Activated T-cell treated with anti-CD3 and anti-CD28 coated beads, Interleukin-2, amount 50 U/mL, for 4 hours (primary cell): Measurements from ENCODE around the gene SOS2. TPM values are rescaled to one million over a fixed set of nuclear protein-coding genes. Genes with fewer than 3 reads are reported as not detected.
A peak's percentile ranks its signal among the peaks of the same experiment; 100 is the strongest.
"Not testable (repeated sequence)": the region's sequence is repeated elsewhere in the genome, so short reads cannot be mapped to it uniquely, and the experiment has no call there.

Source experiments
- ATAC-seq, 2 donors: fragments of 200-7000 bp; cut with Tn5 transposase; one replicate each; pipeline ENCODE4 v1.10.0; 2021
- DNase-seq: peaks from one replicate; pipeline ENCODE4 v3.0.0-alpha.2; 2020
- H3K27me3 Mint-ChIP-seq: one replicate; pipeline ENCODE4 v1.8.0; 2021; ENCODE audit warnings: low read depth, mixed read lengths
- H3K36me3 Mint-ChIP-seq: one replicate; pipeline ENCODE4 v1.8.0; 2022; ENCODE audit warnings: mixed read lengths; ENCODE audit not compliant: insufficient read depth
- H3K4me1 Mint-ChIP-seq: one replicate; pipeline ENCODE4 v1.8.0; 2021; ENCODE audit warnings: low read depth, mixed read lengths
- H3K4me3 Mint-ChIP-seq: one replicate; pipeline ENCODE4 v1.8.0; 2021; ENCODE audit warnings: mild to moderate bottlenecking, moderate library complexity, mixed read lengths
- H3K9me3 Mint-ChIP-seq: one replicate; pipeline ENCODE4 v1.8.0; 2021; ENCODE audit warnings: mixed read lengths
- total RNA-seq, 3 donors: library from RNA; stranded (reverse); gene quantifications; one replicate each; pipeline ENCODE4 v1.2.1, GENCODE V29; 2021

SOS2 gene
- total RNA-seq, 3 donors from 2014 or later, result 6.6 to 11.2 (median 8.3) TPM

- Mint-ChIP-seq H3K36me3 (peaks cover 8% of the 10 kb centered on the region), H3K9me3 (no peaks in the 10 kb centered on the region), H3K4me1 (peaks cover 76% of the 10 kb centered on the region), H3K27me3 (no peaks in the 10 kb centered on the region), H3K4me3 (no peak overlapping the region)
- ATAC-seq (no peak), DNase-seq (no peak)
Observed at GRCh38 chr14:50092006-50092555, 139.3 kb downstream of the SOS2 start.

DNA sequence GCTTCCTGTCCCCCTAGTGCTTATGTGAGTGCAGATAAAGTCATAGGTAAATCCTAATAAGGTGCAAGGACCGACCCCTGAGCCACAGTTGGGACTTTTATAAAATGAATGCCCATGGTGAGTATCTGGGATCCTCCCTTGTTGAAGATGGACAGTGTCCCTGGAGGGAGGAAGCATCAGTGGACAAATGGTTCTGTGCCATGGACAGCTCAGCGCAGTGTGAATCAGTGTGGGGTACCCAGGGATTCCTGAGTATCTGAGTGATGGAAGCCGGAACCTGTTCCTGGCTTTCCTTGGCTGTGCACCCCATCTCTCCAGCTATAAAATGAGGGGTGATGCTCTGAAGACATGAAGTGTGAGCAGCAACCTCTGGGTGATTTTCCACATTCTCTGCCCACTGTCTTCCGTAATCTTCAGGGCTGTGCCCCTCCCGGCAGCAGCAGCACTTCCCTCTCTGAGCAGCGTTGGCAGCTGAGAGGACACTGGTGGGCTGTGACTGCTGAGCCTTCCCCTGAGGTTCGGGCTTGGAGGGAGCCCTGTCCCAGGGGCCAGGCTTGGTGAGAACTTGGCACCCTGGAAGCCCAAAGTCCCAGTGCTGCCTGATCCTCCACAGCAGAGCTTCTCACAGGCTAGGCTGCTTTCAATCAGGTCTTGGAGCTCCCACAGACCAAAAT, 140.0 kb downstream of the SOS2 start:
- Mint-ChIP-seq H3K27me3 (no peaks in the 10 kb centered on the region), H3K36me3 (peaks cover 8% of the 10 kb centered on the region), H3K4me1 (peaks cover 74% of the 10 kb centered on the region), H3K4me3 (no peak overlapping the region), H3K9me3 (no peaks in the 10 kb centered on the region)
- DNase-seq (no peak), ATAC-seq (no peak)

- Mint-ChIP-seq H3K36me3 (peaks cover 5% of the 10 kb centered on the region), H3K4me3 (peak overlapping the region; percentile 7), H3K9me3 (no peaks in the 10 kb centered on the region), H3K27me3 (no peaks in the 10 kb centered on the region), H3K4me1 (peaks cover 79% of the 10 kb centered on the region)
- DNase-seq (peak; percentile 17), ATAC-seq (no peak)
Observed at GRCh38 chr14:50089208-50089607, 142.2 kb downstream of the SOS2 start.

- peak overlapping the region; percentile 7 for H3K4me3 Mint-ChIP-seq
- no peak for ATAC-seq
- peaks cover 5% of the 10 kb centered on the region for H3K36me3 Mint-ChIP-seq
- peaks cover 80% of the 10 kb centered on the region for H3K4me1 Mint-ChIP-seq
- no peaks in the 10 kb centered on the region for H3K27me3 Mint-ChIP-seq
- DNase-seq, result no peak
- no peaks in the 10 kb centered on the region for H3K9me3 Mint-ChIP-seq
Observed at GRCh38 chr14:50088731-50089130, 142.6 kb downstream of the SOS2 start.

- DNase-seq (no peak), ATAC-seq (no peak)
- H3K9me3 Mint-ChIP-seq, result no peaks in the 10 kb centered on the region
- peaks cover 4% of the 10 kb centered on the region for H3K36me3 Mint-ChIP-seq
- H3K4me1 Mint-ChIP-seq, result peaks cover 80% of the 10 kb centered on the region
- no peak overlapping the region for H3K4me3 Mint-ChIP-seq
- no peaks in the 10 kb centered on the region for H3K27me3 Mint-ChIP-seq
Observed at GRCh38 chr14:50088117-50088515, 143.3 kb downstream of the SOS2 start.

DNA sequence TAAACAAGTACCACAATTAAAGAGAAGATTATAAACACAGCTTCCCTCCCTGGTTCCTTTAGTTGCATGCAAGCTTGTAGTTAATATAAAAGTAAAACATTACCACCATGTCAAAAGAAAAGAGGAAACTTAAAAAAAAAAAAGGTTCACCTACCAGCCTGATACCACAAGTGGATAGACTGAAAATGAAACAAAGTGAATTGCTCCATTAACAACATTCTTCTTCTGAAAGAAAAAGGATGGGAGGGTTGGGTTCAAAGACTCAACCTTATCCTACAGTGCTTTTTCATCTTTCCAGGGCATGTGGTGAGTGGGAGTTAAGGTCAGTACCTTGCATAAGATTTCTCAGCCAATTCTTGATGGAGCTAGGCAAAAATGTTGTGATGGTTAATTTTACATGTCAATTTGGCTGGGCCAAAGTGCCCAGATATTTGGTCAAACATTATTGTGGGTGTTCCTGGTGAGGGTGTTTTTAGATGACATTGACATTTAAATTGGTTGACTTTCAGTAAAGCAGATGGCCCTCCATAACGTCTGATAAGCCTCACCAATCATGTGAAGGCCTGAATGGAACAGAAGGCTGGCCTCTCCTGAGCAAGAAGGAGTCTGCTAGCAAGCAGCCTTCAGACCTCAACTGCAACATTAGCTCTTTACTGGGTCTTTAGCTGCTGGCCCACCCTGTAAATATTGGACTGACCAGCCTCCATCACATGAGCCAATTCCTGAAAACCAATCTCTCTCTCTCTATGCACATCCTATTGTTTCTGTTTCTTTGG, 143.8 kb downstream of the SOS2 start:
- ATAC-seq (no peak), DNase-seq (no peak)

GRCh38 chr14:50086321-50086711, 145.1 kb downstream of the SOS2 start:
- peaks cover 3% of the 10 kb centered on the region for H3K36me3 Mint-ChIP-seq
- H3K27me3 Mint-ChIP-seq, result no peaks in the 10 kb centered on the region
- no peak for DNase-seq
- H3K4me1 Mint-ChIP-seq, result peaks cover 86% of the 10 kb centered on the region
- H3K4me3 Mint-ChIP-seq, result peak overlapping the region; percentile 35
- H3K9me3 Mint-ChIP-seq, result no peaks in the 10 kb centered on the region
- ATAC-seq, result no peak

More for the DNA sequence above, 143.8 kb downstream of the SOS2 start:
- peaks cover 81% of the 10 kb centered on the region for H3K4me1 Mint-ChIP-seq
- peak overlapping the region; percentile 59 for H3K4me3 Mint-ChIP-seq
- peaks cover 3% of the 10 kb centered on the region for H3K36me3 Mint-ChIP-seq
- H3K9me3 Mint-ChIP-seq, result no peaks in the 10 kb centered on the region
- H3K27me3 Mint-ChIP-seq, result no peaks in the 10 kb centered on the region

GRCh38 chr14:50085570-50086320, 145.6 kb downstream of the SOS2 start:
- Mint-ChIP-seq H3K9me3 (no peaks in the 10 kb centered on the region), H3K36me3 (no peaks in the 10 kb centered on the region), H3K4me3 (peak overlapping the region; percentile 35), H3K4me1 (peaks cover 88% of the 10 kb centered on the region), H3K27me3 (no peaks in the 10 kb centered on the region)
- ATAC-seq, result peak; percentile 41 to 44
- DNase-seq, result no peak

GRCh38 chr14:50084666-50085065, 146.7 kb downstream of the SOS2 start:
- Mint-ChIP-seq H3K4me3 (peak overlapping the region; percentile 14), H3K4me1 (peaks cover 85% of the 10 kb centered on the region)
- no peak for ATAC-seq

GRCh38 chr14:50083467-50084337, 147.7 kb downstream of the SOS2 start:
- Mint-ChIP-seq H3K27me3 (no peaks in the 10 kb centered on the region), H3K36me3 (no peaks in the 10 kb centered on the region), H3K9me3 (no peaks in the 10 kb centered on the region), H3K4me1 (peaks cover 78% of the 10 kb centered on the region), H3K4me3 (peak overlapping the region; percentile 86)
- DNase-seq (peak; percentile 47), ATAC-seq (peak; percentile 74 to 76)

More at GRCh38 chr14:50084666-50085065, 146.7 kb downstream of the SOS2 start:
- Mint-ChIP-seq H3K27me3 (no peaks in the 10 kb centered on the region), H3K9me3 (no peaks in the 10 kb centered on the region), H3K36me3 (no peaks in the 10 kb centered on the region)
- no peak for DNase-seq

DNA sequence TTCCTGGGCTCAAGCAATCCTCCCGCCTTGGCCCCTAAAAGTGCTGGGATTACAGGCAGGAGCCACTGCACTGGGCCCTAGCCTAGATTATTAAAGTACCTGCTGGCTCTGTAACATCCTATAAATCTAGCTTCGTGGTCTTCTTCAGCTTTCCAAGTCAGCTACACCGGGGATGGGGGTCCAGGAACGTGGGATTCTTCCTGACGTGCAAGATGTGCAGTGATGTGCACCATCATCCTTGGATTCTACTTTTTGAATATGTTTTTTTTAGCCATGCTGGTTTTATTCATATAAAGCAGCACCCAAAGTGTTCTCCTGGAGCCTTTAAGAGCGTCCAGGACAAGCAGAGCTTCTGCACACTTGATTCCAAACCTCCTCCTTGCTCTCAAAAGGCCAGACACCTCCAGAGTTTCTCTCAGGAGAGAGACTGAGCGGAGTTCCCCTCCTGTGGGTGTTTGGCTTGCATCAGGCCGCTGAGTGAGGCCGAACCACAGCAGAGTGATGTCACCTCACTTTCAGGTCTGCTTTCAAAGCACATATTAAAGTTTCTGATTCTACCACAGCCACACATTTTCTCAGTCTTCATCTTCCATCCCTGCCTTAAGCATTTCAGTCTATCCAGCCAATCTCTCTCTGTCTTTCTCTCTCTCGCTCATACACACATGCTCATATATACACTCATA, 148.5 kb downstream of the SOS2 start:
- ATAC-seq, result peak; percentile 78 to 80
- no peaks in the 10 kb centered on the region for H3K27me3 Mint-ChIP-seq

DNA sequence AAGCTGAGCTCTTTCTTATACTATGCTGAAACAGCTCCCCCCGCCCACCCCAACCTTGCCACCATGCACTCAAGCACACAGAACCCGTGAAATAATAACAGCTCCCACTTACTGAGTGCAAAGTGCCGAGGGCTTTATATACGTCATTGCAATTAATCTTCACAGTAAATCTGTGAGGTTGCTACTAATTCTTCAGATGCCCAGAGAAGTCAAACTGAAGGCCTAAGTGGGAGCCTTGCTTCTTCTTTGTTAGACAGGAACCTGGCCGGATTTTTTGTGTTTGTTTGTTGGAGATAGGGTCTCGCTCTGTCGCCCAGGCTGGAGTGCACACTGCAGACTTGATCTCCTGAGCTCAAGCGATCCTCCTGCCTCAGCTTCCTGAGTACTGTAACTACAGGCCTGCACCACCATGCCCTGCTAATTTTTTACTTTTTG, 149.1 kb downstream of the SOS2 start:
- Mint-ChIP-seq H3K9me3 (no peaks in the 10 kb centered on the region), H3K4me1 (peaks cover 72% of the 10 kb centered on the region), H3K27me3 (no peaks in the 10 kb centered on the region), H3K4me3 (peak overlapping the region; percentile 86), H3K36me3 (no peaks in the 10 kb centered on the region)
- ATAC-seq (peak; percentile 11), DNase-seq (peak; percentile 38)

More for the DNA sequence above, 148.5 kb downstream of the SOS2 start:
- H3K9me3 Mint-ChIP-seq, result no peaks in the 10 kb centered on the region
- peak overlapping the region; percentile 86 for H3K4me3 Mint-ChIP-seq
- H3K36me3 Mint-ChIP-seq, result no peaks in the 10 kb centered on the region
- H3K4me1 Mint-ChIP-seq, result peaks cover 76% of the 10 kb centered on the region
- peak; percentile 77 for DNase-seq

DNA sequence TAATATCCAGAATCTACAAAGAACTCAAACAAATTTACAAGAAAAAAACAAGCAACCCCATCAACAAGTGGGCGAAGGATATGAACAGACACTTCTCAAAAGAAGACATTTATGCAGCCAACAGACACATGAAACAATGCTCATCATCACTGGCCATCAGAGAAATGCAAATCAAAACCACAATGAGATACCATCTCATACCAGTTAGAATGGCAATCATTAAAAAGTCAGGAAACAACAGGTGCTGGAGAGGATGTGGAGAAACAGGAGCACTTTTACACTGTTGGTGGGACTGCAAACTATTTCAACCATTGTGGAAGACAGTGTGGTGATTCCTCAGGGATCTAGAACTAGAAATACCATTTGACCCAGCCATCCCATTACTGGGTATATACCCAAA, 152.3 kb downstream of the SOS2 start:
- not testable (repeated sequence) for H3K27me3 Mint-ChIP-seq, H3K9me3 Mint-ChIP-seq, H3K36me3 Mint-ChIP-seq, DNase-seq, ATAC-seq, H3K4me3 Mint-ChIP-seq
- H3K4me1 Mint-ChIP-seq, result peaks cover 56% of the 10 kb centered on the region
